Neural progenitor cell (in vitro differentiated cells): ENCODE results near the gene FMN1.

Experiments used
- CTCF ChIP-seq: fragments of 200-600 bp; sonication (generic); IDR thresholded peaks from 2 replicates; pipeline ENCODE4 v1.5.1; 2017; ENCODE audit warnings: antibody characterized with exemption, mild to moderate bottlenecking
- EZH2 ChIP-seq: fragments of 200-600 bp; sonication (generic); IDR thresholded peaks from 2 replicates; pipeline ENCODE4 v1.6.1; 2017; ENCODE audit warnings: antibody characterized with exemption, mild to moderate bottlenecking, moderate library complexity
- EZH2phosphoT487 ChIP-seq: fragments of 200-600 bp; sonication (generic); IDR thresholded peaks from 2 replicates; pipeline ENCODE4 v1.6.1; 2017; ENCODE audit warnings: antibody characterized with exemption

DNA sequence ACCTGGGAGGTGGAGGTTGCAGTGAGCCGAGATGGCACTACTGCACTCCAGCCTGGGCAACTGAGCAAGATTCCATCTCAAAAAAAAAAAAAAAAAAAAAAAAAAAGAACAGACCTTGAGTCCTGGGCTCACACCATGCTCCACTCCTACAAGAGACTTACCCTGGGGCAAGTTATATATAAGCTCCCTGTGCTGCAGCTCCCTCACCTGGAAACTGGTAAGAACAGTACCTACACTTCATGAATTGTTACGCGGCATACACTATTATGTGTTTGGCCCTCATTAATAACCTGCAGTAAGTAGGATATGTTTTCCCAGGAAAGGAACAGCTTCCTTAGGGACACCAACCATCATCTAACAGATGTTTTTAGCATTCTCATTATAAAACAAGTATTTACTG is 119.6 kb downstream of the FMN1 start:
- TF ChIP-seq CTCF, result no peak
- TF ChIP-seq EZH2phosphoT487, result no peak
- no peak for TF ChIP-seq EZH2
